CD4-positive, alpha-beta T cell treated with Interleukin-15 for 4 hours (primary cell): Measurements from ENCODE around the gene FAM171A1.
"Not testable (repeated sequence)": the region's sequence is repeated elsewhere in the genome, so short reads cannot be mapped to it uniquely, and the experiment has no call there.

ENCODE experiments used
- DNase-seq: peaks from one replicate; pipeline ENCODE4 v3.0.0-alpha.2; 2020; ENCODE audit warnings: low spot score

Gene FAM171A1

DNA sequence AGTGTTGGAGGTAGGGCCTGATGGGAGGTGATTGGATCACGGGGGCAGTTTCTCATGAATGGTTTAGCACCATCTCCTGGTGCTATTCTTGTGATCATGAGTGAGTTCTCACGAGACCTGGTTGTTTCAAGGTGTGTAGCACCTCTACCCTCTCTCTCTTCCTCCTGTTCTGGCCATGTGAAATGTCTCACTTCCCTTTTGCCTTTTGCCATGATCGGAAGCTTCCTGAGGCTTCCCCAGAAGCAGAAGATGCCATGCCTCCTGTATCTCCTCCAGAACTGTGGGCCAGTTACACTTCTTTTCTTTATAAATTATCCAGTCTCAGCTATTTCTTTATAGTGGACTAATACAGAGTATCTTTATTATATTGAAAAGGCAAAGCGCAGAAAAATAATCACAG lies 90.1 kb downstream of the FAM171A1 start:
- DNase-seq, result no peak

DNA sequence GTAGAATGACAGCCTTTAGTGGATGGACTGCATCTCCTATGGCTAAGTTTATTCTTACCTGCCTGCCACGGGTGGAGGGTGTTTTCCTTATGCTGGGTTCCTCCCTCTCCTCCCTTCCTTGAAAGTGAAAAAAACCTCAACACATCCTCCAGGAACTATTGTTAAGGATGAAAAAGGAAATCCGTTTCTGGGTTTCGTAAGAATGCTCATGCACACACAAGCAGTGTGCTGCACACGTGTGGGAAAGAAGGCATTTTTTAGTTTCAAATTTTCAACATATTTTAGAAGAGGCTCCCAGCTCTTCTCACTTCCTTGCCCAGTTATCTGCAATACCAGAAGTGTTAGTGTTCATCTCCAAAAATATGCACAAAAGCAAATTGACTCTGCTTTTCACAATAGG lies 90.6 kb downstream of the FAM171A1 start:
- no peak for DNase-seq

DNA sequence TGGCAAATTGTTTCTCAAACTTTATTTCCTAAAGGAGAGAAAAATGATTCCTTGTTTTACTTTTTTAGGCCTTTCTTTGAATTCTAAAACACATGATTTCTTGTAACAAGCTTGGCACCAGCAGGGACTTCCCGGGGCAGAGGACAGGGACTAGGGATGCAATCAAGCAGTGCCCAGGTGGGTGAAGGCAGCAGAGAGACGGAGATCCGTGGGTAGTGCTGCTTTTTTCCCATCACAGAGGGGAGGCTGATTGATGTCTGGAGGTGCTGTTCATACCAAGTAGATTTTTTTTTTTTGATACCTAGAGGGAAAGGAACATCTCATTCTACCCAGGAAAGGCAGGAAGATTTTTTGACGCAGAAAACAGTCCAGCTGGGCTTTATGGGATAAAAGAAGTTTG lies 91.9 kb downstream of the FAM171A1 start:
- DNase-seq, result no peak

DNA sequence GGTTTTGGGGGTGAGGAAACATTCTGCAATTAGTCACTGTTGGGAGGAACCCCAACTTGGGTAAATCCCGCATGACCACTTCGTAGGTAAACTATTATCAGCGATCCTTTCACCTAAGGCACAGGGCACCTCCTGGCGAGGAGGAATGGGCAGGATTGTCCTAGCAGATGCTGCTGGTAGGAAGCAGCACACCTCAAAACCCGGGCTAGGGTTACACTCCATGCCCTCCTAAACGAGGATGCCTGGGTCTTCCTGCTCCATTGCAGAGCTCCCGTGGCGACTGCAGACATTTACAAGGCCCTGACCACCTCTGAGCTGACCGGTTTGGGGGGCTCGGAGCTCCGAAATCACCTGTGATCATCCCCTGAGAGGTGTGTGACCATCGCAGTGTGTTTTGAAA lies 92.3 kb downstream of the FAM171A1 start:
- DNase-seq, result no peak

DNA sequence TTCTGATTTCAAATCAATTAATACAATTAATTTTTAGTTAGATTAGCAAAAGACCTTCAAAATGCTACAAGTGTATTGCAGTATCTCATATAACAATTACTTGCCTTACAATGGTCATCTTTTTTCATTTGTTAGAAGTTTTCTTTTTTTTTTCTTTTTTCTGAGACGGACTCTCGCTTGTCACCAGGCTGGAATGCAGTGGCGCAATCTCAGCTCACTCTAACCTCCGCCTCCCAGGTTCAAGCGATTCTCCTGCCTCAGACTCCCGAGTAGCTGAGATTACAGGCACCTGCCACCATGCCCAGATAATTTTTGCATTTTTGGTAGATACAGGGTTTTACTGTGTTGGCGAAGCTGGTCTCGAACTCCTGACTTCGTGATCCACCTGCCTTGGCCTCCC lies 95.0 kb downstream of the FAM171A1 start:
- not testable (repeated sequence) for DNase-seq

DNA sequence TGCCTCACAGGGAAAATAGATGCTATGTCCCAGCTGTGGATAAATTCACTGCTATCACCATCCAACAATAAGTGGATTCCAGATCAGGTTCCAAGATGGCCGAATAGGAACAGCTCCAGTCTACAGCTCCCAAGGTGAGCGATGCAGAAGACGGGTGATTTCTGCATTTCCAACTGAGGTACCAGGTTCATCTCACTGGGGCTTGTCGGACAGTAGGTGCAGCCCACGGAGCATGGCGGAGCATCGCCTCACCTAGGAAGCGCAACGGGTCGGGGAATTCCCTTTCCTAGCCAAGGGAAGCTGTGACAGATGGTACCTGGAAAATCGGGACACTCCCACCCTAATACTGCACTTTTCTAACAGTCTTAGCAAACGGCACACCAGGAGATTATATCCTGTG lies 101.3 kb downstream of the FAM171A1 start:
- DNase-seq, result not testable (repeated sequence)

DNA sequence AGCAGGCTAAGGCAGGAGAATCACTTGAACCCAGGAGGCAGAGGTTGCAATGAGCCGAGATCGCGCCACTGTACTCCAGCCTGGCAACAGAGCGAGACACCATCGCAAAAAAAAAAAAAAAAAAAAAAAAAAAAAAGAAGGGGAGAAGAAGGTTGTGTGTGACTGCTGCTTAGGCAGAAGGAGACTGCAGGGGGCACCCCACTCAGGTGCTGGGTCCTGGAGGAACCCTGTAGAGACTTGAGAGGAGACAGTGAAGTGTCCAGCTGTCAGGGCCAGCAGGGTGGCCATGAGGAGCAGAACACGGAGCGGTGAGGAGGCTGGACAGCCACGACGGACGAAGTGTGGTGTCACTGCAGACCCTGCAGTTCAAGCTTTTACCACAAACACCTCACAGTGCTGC lies 103.6 kb downstream of the FAM171A1 start:
- DNase-seq, result no peak

DNA sequence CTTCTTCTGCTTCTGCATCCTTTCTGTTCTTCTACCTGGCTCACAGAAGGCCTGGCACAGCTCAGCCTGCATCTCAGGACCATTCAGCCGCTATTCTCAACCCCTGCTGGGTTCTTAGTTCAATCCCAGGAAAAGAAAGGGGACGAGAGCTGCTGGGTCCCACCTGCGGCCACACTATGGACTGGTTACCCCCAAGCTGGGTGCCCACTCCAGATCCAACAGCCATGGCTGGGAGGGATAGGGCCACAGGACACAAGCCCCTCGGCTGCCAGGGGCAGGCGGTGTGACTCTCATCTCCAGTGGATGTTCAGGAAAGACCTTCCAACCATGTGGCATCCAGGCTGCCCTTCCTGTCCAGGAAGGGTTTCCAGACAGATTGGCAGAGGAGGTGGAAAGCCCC lies 105.0 kb downstream of the FAM171A1 start:
- no peak for DNase-seq

DNA sequence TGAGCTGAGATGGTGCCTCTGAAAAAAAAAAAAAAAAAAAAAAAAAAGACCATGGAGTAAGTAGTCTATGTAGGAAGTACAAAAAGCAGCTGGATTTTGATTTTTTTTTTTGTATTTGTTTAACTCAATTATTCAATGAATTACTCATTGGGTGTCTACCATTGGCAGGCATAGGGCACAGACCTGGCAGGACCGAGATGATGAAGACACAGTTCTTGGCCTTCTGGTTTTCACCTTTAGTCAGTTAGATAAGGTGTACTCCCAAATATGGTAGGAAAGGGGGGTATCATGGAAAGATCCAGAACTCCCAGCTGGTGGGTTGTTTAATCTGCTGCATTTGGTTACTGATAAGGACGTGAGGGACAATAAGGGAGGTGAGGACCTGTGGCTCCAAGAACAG lies 105.5 kb downstream of the FAM171A1 start:
- DNase-seq, result no peak

DNA sequence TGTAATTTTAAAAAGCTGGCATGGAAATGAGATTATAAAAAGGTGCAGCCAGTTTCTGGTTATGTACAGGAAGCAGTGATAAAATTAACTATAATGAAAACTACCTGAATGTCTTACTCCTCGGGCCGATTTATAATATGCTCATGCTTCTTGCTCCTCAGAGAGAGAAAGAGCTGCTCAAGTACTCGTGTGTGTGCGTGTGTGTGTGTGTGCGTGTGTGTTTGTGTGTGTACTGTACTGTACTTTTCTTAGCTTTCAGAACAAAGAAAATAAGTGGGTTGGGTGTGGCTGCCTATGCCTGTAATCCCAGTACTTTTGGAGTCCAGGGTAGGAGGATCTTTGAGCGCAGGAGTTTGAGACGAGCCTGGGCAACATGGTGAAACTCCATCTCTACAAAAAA lies 106.0 kb downstream of the FAM171A1 start:
- DNase-seq, result no peak

DNA sequence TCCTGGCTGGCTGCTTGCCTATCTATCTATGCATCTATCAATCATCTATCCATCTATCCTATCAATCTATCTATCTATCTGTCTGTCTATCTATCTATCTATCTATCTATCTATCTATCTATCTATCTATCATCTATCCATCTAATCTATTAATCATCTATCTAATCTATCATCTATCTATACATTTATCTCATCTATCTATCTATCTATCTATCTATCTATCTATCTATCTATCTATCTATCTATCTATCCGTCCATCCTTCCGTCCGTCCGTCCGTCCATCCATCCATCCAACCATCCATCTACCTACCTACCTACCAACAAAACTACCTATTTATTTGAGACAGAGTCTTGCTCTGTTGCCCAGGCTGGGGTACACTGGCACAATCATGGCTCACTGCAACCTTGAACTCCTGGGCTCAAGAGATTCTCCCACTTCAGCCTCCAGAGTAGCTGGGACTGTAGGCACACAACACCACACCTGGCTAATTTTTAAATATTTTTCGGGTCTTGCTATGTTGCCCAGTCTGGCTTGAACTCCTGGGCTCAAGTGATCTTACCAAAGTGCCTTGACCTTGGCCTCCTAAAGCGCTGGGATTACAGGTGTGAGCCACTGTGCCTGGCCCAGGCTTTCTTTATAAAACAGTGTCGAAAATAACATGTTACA lies 107.3 kb downstream of the FAM171A1 start:
- DNase-seq, result no peak

DNA sequence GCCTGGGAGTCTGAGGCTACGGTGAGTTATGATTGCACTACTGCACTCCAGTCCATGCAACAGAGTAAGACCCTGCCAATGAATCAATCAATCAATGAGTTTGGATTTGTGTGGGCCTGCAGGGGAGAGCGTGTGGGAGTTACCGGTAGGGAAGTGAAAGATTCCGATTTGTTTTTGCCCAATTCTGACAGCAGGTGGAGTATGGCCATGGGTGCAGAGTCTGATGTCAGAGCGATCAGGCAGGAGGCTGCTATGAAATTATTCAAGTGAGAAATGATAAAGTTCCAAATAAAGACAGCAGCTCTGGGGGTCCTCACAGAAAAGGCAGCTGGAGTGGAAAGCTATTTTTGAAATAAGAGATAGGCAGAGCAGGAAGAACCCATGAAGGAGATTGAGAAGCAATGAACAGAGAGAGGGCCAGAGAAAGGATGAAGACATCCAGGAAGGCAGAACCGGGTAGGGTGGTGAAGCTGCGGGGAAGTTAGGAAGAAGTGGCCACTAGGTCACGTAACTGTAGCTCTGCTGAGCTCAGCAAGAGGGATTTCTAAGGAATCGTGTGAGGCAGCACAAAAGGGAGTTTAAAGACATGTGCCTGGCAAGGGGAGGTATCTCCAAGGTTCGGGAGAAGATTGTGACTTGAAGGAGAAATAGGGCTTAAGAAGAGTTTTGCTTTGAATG lies 108.9 kb downstream of the FAM171A1 start:
- DNase-seq, result no peak

DNA sequence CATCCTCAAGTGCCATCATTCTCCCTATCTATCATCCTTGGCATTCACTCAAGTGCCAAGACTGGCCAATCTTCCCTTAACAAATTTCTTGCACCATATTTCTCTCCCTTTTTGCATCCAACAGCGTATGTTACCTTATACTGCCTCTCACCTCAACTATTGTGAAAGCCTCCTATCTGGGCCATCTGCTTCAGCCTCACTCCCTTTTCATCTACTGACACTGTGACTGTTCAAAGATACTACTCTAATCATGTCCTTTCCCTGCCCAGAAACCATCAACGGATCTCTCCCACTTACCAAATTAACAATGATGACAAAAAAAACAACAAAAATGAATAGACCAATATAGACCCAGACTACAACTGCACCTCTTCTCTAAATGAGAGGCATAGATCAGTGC lies 112.0 kb downstream of the FAM171A1 start:
- DNase-seq, result no peak

DNA sequence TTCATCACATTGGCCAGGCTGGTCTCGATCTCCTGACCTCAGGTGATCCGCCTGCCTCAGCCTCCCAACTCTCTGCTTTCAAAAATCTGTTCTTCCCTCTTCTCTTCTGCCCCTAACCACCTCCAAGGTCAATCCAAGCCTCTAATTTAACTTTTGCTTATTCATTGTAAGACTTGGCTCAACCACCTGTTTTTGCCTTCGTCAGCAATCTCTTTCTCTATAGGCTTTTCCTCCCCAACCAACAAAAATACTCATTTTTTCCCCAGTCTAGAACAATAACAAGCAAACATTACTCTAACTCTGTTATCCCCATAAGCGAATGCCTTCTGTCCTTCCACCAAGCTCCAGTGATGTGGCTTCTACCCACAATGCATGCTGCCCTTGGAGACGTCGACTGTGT lies 112.8 kb downstream of the FAM171A1 start:
- DNase-seq, result no peak

DNA sequence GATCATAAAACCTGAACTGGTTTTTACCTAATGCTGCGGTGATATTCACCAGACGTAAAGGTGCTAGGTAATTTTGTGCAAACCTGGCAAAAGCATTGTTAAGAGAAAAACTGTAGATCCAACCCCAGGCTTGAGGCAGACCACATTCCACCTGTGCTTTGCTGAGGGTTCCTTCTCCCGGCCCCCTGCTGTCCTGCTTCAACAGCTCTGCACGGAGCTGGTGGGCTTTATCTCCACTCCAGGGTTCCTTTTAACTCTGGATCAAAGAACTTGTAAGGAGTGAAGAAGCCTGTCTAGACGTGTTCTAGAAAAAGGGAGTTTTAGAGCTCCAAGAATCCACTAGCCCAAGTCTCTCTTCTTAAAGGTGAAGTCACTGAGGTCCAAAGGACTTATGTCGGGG lies 115.1 kb downstream of the FAM171A1 start:
- DNase-seq, result no peak

DNA sequence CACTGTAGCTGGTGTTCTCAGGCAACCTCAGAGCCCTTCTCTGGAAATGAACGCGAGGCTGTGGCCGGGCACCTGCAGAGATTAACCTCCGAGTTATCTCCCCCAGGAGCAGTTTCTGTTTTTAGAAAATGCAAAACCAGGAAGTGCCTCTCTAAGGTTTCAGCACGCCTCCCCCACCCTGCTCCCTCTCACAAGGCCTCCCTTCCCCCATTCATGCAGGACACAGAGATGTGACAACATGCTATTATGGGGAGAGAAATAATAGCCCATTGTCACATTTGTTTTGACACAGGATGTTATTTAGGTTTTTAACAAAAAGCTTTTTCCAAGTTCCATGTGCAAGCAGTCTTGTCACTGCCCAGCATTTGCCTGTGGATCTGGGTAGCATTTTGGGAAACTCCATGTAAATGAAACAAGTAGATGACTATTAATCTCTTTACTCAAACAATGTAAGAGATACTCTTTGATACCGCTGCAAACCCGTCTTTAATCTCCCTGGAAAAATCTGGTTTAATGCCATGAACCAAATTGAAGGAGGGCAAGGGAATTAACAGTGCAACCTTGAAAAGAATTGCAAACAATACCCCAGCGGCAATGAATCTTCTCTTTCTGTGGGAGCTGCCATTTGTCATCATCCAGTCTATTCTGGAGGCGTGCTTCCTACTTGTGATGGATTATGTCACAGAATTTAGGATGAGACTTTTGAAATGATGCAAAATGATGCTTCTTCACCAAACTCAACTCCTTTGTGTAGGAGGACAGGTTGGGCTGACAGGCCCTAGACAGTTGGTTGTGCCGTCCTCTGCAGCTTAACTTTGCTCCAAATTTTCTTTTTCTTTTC lies 116.1 kb downstream of the FAM171A1 start:
- peak; percentile 7 for DNase-seq

DNA sequence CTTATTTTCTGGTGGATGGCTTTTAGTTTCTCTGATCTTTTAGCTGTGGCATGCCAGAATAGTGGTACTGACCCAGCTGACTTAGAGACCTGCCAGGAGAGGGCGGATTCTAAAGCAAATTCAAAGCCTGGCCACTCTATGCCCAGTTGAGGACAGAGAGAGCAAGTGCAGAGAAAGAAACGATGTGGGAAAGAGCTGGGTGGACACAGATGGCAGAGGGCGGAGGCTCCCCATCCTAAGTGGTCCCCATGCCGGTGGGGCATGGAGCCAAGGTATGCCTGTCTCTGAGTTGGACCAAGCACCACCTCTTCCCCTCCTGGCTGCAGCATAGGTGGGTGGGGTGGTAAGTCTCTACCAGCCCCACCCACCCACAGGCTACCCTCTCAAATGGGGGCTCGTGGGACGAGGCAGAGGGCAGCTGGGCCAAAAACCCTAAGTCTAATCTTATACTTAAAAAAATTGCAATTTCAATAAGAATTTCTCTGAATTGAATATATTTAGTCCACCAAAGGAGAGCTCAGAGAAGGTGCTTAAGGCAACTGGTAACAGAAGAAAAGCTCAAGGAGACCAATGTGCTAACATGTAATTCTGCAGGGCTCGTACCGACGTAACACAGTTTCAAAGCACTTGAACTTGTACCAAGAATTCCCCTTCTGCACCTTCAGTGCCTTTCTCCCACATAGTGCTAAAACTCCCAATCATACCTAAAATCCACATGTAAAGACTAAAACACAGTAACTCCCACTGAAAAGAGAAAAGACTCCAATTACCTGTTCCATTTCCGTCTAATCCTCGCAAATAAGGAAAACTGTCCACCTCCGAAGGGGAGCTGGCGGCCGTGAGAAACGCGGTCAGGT lies 116.9 kb downstream of the FAM171A1 start:
- DNase-seq, result no peak

DNA sequence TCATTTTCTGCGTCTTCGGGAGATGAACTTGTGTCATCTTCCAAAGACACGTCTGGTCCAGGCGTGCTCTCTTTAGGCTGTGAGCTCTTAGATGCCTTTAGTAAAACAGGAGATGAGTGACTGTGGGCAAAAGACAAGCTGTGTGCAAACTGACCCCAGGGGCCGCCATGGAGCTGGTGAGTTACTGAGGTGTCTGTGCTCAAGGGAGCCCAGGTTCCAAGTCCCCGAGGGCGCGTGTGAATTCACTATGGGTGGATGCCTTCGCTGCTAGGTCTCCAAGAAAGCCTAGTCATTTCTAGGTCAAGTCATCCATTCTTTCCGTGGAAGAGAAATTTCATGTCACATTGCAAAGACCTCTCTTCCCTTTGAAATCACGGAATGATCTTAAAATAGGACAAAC lies 118.7 kb downstream of the FAM171A1 start:
- DNase-seq, result no peak

DNA sequence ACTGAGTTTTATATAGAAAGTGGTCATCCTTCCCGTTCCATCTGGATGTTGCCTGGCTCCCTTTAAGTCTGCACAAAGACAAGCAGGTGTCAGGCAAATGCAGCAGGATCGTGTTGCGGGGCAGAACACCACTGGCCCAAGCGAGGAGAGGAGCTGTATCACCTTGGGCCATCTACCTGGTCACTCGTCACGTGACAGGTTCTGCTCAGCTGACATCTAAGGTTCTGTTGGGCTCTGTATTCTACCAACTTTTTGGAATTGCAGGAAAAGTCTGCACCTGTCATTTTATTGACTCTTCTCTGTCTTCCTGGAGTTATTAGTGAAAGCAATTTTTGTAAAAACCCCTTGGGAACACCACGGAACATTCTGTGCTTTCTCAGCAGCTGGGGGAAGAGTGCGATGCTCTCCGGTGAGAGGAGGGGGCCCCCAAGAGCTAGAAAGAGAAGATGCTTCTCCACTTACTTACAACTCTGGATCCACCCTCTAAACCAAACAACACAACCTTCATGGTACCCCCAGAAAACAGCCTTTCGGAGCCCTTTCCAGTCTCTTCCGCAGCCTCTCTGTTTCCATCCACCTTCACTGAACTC lies 119.2 kb downstream of the FAM171A1 start:
- no peak for DNase-seq

DNA sequence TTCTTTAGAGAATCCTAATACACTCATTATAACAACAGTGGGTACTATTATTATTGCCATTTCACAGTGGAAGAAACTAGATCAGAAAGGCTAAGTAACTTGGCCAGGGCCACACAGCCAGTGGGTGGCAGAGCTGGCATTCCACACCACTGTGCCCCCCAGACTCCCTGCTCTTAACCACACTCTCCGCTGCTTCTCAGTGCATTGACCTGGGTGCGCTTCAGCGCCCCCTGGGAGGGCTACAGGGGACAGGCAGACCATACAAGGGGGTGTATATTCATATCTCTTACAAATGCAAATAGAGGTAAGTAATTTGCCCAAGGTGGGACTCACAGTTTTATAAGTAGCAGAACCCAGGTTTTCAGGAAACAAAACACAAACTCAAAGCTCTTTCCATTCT lies 125.6 kb downstream of the FAM171A1 start:
- DNase-seq, result peak; percentile 8

DNA sequence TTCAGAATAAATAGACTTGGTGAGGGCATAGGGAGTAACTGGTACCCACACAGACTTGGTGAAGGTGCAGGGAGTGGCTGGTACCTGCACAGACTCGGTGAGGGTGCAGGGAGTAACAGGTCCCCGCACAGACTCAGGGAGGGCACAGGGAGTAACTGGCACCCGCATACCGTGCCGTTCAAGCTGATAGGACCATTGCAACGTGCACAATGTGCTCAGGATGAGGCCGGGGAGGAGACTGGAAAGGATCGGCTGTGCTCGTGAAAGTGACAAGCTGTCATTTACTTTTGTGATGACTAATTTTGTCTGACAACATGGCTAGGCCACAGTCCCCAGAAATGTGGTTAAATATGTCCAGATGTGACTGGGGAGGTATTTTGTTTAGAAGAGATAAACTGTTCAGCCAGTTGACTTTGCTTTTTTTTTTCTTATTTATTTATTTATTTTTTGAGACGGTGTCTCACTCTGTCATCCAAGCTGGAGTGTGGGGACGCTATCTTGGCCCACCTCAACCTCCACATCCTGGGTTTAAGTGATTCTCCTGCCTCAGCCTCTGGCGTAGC lies 126.4 kb downstream of the FAM171A1 start:
- no peak for DNase-seq
